Stimulated activated CD4-positive, alpha-beta T cell treated with anti-CD3 and anti-CD28 coated beads, Interleukin-4, amount 100 ng/mL, for 1 hour (primary cell): ENCODE results near the gene COPE.
"Not testable (repeated sequence)": the region's sequence is repeated elsewhere in the genome, so short reads cannot be mapped to it uniquely, and the experiment has no call there.

ENCODE experiments used
- DNase-seq: peaks from one replicate; pipeline ENCODE4 v3.0.0-alpha.2; 2020

COPE gene

GRCh38 chr19:18919086-18919899, at the start of gene COPE, which contains the start of gene DDX49:
TSS of gene COPE (minus strand) at chr19:18919387. CDS start at chr19:18919348, 39 bp downstream.
TSS of gene DDX49 (plus strand) at chr19:18919715. CDS start at chr19:18919742, 27 bp downstream.
- peak; percentile 96 for DNase-seq

- DNase-seq, result no peak
Measured at GRCh38 chr19:18967358-18968146, 48.4 kb upstream of the COPE start.

- no peak for DNase-seq
Measured at GRCh38 chr19:18966307-18966706, 47.1 kb upstream of the COPE start.

- no peak for DNase-seq
Measured at GRCh38 chr19:18964121-18964520, 44.9 kb upstream of the COPE start.

- peak; percentile 14 for DNase-seq
Measured at GRCh38 chr19:18961767-18962620, 42.8 kb upstream of the COPE start.

GRCh38 chr19:18960370-18960769, 41.2 kb upstream of the COPE start:
- DNase-seq, result no peak

GRCh38 chr19:18955042-18955441, 35.9 kb upstream of the COPE start:
- no peak for DNase-seq

GRCh38 chr19:18954094-18954493, 34.9 kb upstream of the COPE start:
- DNase-seq, result no peak

GRCh38 chr19:18952364-18953003, 33.3 kb upstream of the COPE start:
- not testable (repeated sequence) for DNase-seq

GRCh38 chr19:18951721-18952281, 32.6 kb upstream of the COPE start:
- no peak for DNase-seq

GRCh38 chr19:18949858-18950257, 30.7 kb upstream of the COPE start:
- no peak for DNase-seq

- no peak for DNase-seq
Measured at GRCh38 chr19:18948976-18949356, 29.8 kb upstream of the COPE start.

GRCh38 chr19:18948075-18948975, 29.1 kb upstream of the COPE start:
- DNase-seq, result no peak

- no peak for DNase-seq
Measured at GRCh38 chr19:18946918-18947317, 27.7 kb upstream of the COPE start.

- DNase-seq, result no peak
Measured at GRCh38 chr19:18946335-18946734, 27.1 kb upstream of the COPE start.

GRCh38 chr19:18945297-18945696, 26.1 kb upstream of the COPE start:
- no peak for DNase-seq

- DNase-seq, result no peak
Measured at GRCh38 chr19:18943465-18943864, 24.3 kb upstream of the COPE start.

GRCh38 chr19:18942692-18943091, 23.5 kb upstream of the COPE start:
- no peak for DNase-seq

- no peak for DNase-seq
Measured at GRCh38 chr19:18941628-18942354, 22.6 kb upstream of the COPE start.
